Putamen (tissue), 1 donor: ENCODE data around the gene CDK19.

ENCODE experiments used
- DNase-seq: peaks from one replicate; pipeline ENCODE4 v3.0.0-alpha.2; 2016; ENCODE audit warnings: low spot score

CDK19 gene

DNA sequence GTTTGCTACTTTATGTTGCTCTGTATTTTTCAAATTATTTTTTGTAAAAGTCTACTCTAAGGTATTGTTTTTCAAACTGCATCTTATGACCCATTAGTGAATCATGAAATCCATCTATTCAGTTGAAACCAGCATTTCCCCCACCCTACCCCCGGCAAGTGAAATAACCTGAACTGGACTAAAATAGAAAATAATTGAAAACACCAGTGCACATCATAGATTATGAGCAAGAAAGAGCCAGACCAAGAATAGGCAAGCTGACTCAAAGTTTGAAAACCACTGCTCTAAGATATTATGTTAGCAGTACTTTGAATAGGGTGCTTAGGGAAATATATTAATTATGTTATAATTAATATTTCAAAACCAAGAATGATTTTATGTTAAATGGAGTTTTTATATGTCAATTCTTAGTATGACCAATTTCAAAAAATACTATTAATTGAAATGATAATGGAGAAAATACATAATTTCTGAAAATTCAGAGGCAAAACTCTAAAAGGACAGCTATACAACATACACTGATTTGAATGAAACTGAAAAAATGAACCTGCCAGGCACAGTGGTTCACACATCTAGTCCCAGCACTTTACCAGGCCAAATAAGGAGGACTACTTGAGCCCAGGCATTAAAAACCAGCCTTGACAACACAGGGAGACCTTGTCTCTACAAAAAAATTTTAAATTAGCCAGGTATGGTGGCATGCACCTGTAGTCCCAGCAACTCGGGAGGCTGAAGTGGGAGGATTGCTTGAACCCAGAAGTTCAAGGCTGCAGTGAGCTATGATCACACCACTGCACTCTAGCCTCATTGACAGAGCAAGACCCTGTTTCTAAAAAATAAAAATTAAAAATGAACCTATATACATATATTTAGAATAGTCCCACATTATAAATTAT, 112.0 kb downstream of the CDK19 start:
- DNase-seq = no peak

GRCh38 chr6:110699780-110700179, 115.5 kb downstream of the CDK19 start:
- no peak for DNase-seq

DNA sequence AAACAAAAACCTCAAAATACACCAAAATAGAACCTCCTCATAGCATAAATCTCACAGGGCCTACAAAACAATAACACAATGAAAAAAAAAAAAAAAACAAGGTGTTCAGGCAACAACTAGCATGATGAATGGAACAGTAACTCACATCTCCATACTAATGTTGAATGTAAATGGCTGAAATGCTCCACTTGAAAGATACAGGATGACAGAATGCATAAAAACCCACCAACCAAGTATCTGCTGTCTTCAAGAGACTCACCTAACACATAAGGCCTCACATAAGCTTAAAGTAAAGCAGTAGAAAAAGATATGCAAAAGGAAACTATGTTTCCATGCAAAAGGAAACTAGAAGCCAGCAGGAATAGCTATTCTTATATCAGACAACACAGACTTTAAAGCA, 121.3 kb downstream of the CDK19 start:
- DNase-seq = no peak

GRCh38 chr6:110693296-110693695, 122.0 kb downstream of the CDK19 start:
- DNase-seq = no peak

DNA sequence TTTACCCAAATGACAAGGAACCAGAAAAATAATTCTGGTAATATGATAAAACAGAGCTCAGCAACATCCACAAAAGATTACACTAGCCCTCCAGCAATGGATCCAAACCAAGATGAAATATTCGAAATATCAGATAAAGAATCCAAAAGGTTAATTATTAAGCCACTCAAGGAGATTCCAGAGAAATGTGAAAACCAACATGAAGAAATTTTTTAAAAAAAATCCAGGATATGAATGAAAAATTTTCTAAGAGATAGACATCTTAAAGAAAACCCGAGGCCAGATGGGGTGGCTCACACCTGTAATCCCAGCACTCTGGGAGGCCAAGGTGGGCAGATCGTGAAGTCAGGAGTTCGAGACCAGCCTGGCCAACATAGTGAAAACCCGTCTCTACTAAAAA, 124.4 kb downstream of the CDK19 start:
- DNase-seq = no peak

DNA sequence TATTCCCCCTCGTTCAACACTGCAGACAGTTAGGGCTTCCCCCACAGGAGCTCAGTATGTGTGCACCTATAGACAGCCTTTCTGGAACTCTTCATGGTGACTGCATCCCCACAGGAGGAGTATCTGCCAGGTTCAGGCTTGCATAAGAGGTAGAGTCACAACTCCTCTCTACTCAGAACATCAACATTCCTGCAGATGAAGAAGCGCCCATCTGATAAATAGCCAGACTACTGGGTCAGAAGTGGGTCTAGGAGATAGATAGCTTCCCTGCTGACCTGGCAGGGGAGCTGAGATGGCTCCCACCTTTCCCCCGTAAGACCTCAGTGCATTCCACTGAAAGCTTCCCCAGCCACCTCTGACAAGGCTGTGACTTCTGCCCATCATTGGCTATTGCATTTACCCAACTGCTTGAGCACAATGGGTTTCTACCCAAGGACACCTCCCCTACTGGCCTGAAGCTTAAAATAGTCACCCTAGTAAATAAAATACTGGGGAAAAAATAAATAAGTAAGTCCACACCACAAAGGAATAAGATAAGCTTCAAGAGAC, 125.1 kb downstream of the CDK19 start:
- no peak for DNase-seq

GRCh38 chr6:110689275-110689935, 125.9 kb downstream of the CDK19 start:
- no peak for DNase-seq

DNA sequence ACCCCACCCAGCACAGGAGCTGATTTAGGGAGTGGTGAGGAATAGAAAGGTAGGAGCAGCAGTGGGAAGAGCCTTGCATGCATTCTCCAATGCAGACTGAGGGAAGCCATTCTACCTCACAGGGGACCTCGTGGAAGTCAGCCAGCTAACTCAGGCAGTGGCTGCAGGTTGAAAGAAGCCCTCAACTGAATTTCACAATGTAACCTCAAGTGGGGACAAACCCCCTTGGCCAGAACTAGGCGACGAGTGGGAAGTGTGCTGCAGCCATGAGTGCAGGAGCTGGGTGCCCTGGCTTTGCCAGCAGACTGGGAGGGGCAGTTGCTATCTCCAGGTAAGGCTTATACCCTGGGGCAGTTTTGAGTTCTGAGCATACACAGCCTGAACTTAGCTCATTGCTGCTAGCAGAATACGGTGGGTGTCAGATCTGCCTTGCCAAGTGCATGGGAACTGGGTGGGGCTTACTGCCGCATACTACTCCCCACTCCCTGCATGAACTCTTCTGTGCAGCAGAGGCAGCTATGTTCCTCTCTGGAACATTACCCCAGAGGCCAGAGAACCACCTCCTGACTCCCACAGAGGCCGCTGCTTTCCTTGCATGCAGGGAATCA, 126.5 kb downstream of the CDK19 start:
- DNase-seq = no peak

DNA sequence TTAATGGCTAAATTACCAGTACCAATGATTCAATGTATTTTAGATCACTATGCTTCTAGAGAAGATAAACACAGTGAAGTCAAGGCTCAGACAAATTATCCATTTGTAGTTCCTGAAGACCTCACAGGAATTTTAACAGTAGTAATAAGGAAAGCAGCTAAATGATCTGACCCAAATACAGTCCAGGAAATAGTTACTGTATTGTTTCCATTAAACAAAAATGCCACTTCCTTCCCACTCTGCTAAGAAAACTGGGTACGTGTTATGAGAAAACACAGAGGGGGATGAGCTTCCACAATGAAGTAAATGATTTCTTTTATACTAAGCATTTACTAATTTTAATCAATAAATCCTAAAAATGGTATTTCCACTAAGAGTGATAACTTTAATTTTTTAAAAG, 127.9 kb downstream of the CDK19 start:
- no peak for DNase-seq

GRCh38 chr6:110683241-110683640, 132.0 kb downstream of the CDK19 start:
- DNase-seq = no peak

- DNase-seq = peak; percentile 84
Measured at GRCh38 chr6:110682460-110682853, 132.8 kb downstream of the CDK19 start.

- no peak for DNase-seq
Measured at GRCh38 chr6:110681543-110682459, 133.5 kb downstream of the CDK19 start.

DNA sequence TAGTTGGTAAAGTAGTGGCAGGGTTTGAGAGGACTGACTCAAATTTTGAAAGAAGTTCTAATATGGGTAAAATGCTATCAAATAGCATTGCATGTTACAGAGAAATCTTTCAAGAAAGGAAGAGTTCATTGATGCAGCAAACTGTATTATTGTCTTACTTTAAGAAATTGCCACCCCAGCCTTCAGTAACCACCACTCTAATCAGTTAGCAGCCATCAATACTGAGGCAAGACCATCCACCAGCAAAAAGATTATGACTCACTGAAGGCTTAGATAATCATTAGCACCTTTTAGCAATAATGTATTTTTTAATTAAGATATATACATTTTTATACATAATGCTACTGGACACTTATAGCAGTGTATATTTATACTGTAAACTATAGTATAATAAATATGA, 138.9 kb downstream of the CDK19 start:
- no peak for DNase-seq

DNA sequence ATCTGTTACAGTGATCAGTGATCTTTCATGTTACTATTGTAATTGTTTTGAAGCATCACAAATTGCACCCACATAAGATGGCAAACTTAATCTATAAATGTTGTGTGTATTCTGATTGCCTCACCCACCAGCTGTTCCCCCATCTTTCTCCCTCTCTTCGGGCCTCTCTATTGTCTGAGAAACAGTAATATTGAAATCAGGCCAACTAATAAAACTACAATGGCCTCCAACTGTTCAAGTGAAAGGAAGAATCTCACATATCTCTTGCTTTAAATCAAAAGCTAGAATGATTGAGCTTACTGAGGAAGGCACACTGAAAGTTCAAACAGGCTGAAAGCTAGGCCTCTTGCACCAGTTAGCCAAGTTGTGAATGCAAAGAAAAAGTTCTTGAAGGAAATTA, 141.2 kb downstream of the CDK19 start:
- DNase-seq = no peak

DNA sequence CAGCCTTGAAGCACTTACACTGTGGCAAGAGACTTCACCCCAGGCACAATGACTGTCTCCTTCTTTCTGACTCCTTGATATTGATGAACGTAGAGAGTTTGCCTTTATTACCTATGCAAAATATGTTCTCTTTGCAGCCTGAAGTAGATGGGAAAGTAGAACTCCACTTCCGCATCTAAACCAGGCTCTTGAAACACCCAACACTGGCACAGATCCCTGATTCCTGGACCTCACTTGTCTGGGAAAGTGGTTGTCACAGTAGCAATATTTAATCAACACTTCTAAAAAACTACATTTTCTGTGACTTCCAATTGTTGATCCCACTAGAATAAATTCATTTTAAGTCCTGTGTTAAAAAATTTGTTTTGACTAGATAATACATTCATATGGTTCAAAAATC, 143.1 kb downstream of the CDK19 start:
- DNase-seq = no peak

- DNase-seq = no peak
Measured at GRCh38 chr6:110671447-110671846, 143.8 kb downstream of the CDK19 start.

DNA sequence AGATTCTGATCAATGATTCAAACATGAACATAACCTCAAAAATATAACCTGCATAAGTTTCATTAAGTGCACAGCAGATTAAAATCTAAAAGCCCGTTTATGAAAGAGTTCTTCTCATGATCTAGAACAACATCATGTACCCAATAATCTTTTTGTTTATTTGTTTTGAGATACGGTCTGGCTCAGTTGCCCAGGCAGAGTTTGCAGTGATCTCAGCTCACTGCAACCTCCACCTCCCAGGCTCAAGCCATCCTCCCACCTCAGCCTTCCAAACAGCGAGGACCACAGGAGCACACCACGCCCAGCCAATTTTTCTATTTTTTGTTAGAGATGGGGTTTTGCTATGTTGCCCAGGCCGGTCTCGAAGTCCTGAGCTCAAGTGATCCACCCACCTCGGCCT, 149.7 kb downstream of the CDK19 start:
- no peak for DNase-seq

GRCh38 chr6:110664933-110665332, 150.3 kb downstream of the CDK19 start:
- DNase-seq = no peak

- DNase-seq = no peak
Measured at GRCh38 chr6:110662490-110663211, 152.6 kb downstream of the CDK19 start.

GRCh38 chr6:110661414-110661813, 153.9 kb downstream of the CDK19 start:
- DNase-seq = no peak

GRCh38 chr6:110660066-110660655, 155.1 kb downstream of the CDK19 start:
- no peak for DNase-seq
